HG03175 (cell line): ENCODE results near the gene TMEM53.

ENCODE experiments used
- ATAC-seq: cut with Tn5 transposase; IDR thresholded peaks from one replicate; pipeline ENCODE4 v1.9.1; 2021; ENCODE audit warnings: mild to moderate bottlenecking, moderate library complexity; ENCODE audit not compliant: unreplicated experiment

The TMEM53 gene

GRCh38 chr1:44606701-44607281 is 67.5 kb downstream of the TMEM53 start:
- no peak for ATAC-seq

DNA sequence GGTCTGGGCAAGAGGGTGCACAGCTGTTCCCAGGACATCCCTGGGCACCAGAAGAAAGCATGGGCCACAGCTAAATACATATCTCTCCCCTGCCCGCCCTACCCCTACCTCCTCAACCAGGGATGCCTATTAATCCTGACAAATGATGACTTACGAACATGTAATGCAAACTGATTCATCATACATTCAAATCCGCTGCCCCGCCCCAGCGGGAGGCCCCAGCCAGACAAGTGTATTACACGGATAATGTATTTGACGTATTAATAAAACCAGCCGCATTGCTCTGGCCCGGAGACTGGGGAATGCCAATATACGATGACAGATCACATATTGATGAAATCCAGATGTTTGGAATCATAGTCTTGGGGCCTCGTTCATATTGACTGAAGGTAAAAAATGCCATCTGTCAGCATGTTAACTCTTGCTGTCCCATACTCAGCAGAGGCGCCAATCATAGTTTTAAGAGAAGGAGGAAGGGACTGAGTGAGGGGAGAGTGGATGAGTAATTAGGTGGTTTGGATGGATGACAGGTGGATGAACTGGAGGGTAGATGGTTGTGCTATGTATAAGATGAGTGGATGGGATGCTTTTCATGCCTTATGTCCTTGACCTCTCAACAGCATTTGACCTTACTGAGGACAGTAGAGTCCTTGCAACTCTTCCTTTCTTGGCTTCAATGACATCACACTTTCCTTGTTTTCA is 68.2 kb downstream of the TMEM53 start:
- ATAC-seq: no peak

DNA sequence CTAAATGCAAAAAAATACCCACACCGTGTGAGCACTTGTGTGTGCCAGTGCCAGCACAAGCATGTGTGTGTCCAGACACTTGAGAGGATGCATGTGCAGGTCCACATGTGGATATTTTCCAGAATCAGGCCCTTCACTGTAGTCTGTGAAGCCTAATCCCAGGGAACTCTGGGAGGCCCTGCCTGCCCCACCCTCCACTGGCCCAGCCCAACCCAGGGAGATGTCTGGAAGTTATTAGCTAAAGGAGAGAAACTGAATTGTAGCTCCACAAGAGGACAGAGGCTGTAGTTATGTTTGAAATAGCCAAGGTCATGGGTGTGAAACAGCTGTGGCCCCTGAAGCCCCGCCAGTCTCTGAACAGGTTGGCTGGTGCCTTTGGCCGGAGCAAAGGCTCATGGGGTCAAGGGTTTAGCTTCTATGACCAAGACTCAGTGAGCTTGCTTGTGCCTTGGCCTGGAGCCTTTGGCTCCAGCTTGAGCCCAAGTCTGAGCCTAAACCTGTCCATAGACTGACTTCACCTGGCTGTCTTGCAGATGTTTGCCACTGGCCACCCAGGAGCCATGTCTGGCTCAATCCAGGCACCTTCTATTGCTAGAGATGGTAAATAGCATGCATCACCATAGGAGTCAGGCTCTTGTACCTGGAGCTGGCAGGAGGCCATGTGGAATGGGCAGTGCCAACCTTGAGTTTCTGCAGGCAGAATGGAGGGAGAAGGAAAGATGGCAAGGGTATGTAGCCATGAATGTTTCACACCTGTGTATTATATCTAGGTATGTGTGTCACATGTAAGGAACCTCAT is 69.9 kb downstream of the TMEM53 start:
- no peak for ATAC-seq

- ATAC-seq: no peak
These were observed 70.6 kb downstream of the TMEM53 start for GRCh38 chr1:44603718-44604117.
